Breast epithelium (tissue), 4 donors: ENCODE data around the gene ST6GALNAC3. TPM values are rescaled to one million over a fixed set of nuclear protein-coding genes. Genes with fewer than 3 reads are reported as not detected.

Source experiments
- DNase-seq, 2 donors: peaks; one replicate each; pipeline ENCODE4 v3.0.0-alpha.2; 2019; ENCODE audit warnings: low spot score in 2 of 2
- H3K27ac ChIP-seq, 2 donors: fragments of 200-600 bp; sonication (generic) in 1 of 2; one replicate each; pipeline ENCODE4 v1.5.1; 2016 to 2019; ENCODE audit warnings: mild to moderate bottlenecking in 1 of 2
- H3K27me3 ChIP-seq, 2 donors: fragments of 200-600 bp; sonication (generic) in 1 of 2; one replicate each; pipeline versions ENCODE4 v1.5.1 to v1.6.0; 2017 to 2019; ENCODE audit warnings: control low read depth in 1 of 2, mild to moderate bottlenecking in 1 of 2
- H3K36me3 ChIP-seq: fragments of 200-600 bp; one replicate; pipeline ENCODE4 v1.5.1; 2019
- H3K4me1 ChIP-seq, 2 donors: fragments of 200-600 bp; sonication (generic); one replicate each; pipeline ENCODE4 v1.5.1; 2016 to 2019; ENCODE audit warnings: control low read depth in 1 of 2
- H3K4me3 ChIP-seq, 3 donors: fragments of 200-600 bp; sonication (generic); 1 replicate in 2 of 3; 2 replicates in 1 of 3; pipeline ENCODE4 v1.5.1; 2016 to 2019; ENCODE audit warnings: mild to moderate bottlenecking in 3 of 3, moderate library complexity in 2 of 3
- H3K9me3 ChIP-seq, 2 donors: fragments of 200-600 bp; sonication (generic) in 1 of 2; one replicate each; pipeline ENCODE4 v1.5.1; 2016 to 2019; ENCODE audit warnings: control low read depth in 1 of 2
- POLR2A ChIP-seq: fragments of 450-650 bp; IDR thresholded peaks from one replicate; pipeline ENCODE4 v1.6.1; 2016; ENCODE audit warnings: antibody characterized with exemption, mild to moderate bottlenecking, moderate library complexity
- POLR2AphosphoS5 ChIP-seq, 3 donors: sonication (generic); formaldehyde crosslinking; IDR thresholded peaks; one replicate each; pipeline ENCODE4 v1.6.1; 2017; ENCODE audit warnings: antibody characterized with exemption in 3 of 3
- intact Hi-C: fragments of 100-400 bp; cut with DNase I; formaldehyde crosslinking; loops from one replicate; pipeline ENCODE4 v1.15.1; 2023; ENCODE audit warnings: low total_unique reads
- total RNA-seq, 3 donors: library from RNA; depleted of rRNA; stranded (reverse); fragments of >200 nt; gene quantifications; one replicate each; pipeline ENCODE4 v1.1.0, GENCODE V29; 2016
- TF ChIP-seq, protein P1 (sequence below), 3 donors: fragments of 450-650 bp; IDR thresholded peaks; one replicate each; pipeline ENCODE4 v1.5.1; 2016 to 2017; ENCODE audit warnings: antibody characterized with exemption in 3 of 3, mild to moderate bottlenecking in 3 of 3, moderate library complexity in 3 of 3

ST6GALNAC3 gene
- total RNA-seq, 3 donors from 2014 or later = 4.1 to 14.4 (median 8.5) TPM

- no peak for TF ChIP-seq POLR2A
- TF ChIP-seq, protein P1, sequence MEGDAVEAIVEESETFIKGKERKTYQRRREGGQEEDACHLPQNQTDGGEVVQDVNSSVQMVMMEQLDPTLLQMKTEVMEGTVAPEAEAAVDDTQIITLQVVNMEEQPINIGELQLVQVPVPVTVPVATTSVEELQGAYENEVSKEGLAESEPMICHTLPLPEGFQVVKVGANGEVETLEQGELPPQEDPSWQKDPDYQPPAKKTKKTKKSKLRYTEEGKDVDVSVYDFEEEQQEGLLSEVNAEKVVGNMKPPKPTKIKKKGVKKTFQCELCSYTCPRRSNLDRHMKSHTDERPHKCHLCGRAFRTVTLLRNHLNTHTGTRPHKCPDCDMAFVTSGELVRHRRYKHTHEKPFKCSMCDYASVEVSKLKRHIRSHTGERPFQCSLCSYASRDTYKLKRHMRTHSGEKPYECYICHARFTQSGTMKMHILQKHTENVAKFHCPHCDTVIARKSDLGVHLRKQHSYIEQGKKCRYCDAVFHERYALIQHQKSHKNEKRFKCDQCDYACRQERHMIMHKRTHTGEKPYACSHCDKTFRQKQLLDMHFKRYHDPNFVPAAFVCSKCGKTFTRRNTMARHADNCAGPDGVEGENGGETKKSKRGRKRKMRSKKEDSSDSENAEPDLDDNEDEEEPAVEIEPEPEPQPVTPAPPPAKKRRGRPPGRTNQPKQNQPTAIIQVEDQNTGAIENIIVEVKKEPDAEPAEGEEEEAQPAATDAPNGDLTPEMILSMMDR (IDR thresholded peaks at IDR 0.05) = no peak
- no peak for TF ChIP-seq POLR2AphosphoS5 (IDR thresholded peaks at IDR 0.05)
- H3K27me3 ChIP-seq = no peaks in the 10 kb centered on the region
- DNase-seq = no peak
These were observed 320.5 kb downstream of the ST6GALNAC3 start for GRCh38 chr1:76395059-76395458.

GRCh38 chr1:76402128-76402527 is 327.6 kb downstream of the ST6GALNAC3 start:
- no peak overlapping the region for H3K4me3 ChIP-seq
- DNase-seq = no peak
- no peaks in the 10 kb centered on the region for H3K27me3 ChIP-seq
- H3K36me3 ChIP-seq = no peaks in the 10 kb centered on the region
- no peak overlapping the region for H3K27ac ChIP-seq
- intact Hi-C loops = no loop called here
- no peaks in the 10 kb centered on the region for H3K4me1 ChIP-seq
- no peak for TF ChIP-seq POLR2AphosphoS5 (IDR thresholded peaks at IDR 0.05)
- TF ChIP-seq, protein P1 (IDR thresholded peaks at IDR 0.05) = no peak
- TF ChIP-seq POLR2A = no peak
- no peaks in the 10 kb centered on the region for H3K9me3 ChIP-seq

More at GRCh38 chr1:76395059-76395458, 320.5 kb downstream of the ST6GALNAC3 start:
- H3K4me3 ChIP-seq = no peak overlapping the region
- no peaks in the 10 kb centered on the region for H3K9me3 ChIP-seq
- intact Hi-C loops = no loop called here
- H3K36me3 ChIP-seq = no peaks in the 10 kb centered on the region
- H3K4me1 ChIP-seq = no peaks in the 10 kb centered on the region
- no peak overlapping the region for H3K27ac ChIP-seq

DNA sequence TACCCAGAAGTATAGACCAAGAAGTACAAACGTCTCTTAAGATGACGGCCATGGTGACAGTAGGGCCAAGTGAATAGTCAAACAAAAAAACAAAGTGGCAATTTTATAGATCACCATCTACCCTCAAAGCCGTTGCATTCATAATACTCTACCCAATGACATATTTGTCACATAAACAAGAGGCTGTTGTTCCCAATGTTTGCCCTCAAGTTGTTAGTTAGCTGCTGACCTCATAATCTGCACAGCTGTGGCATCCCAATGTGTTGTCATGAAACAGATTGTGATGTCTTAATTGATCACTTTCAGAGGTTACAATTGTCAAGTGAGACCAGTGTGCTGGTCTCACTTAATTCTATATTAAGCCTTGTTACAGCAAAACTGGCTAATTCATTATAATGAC is 333.8 kb downstream of the ST6GALNAC3 start:
- Histone ChIP-seq H3K4me3 (no peak overlapping the region), H3K9me3 (no peaks in the 10 kb centered on the region), H3K27me3 (no peaks in the 10 kb centered on the region), H3K4me1 (no peaks in the 10 kb centered on the region), H3K36me3 (no peaks in the 10 kb centered on the region), H3K27ac (no peak overlapping the region)
- no peak for DNase-seq
- TF ChIP-seq POLR2AphosphoS5 (IDR thresholded peaks at IDR 0.05) (no peak), POLR2A (no peak)
- TF ChIP-seq, protein P1 (IDR thresholded peaks at IDR 0.05) = no peak
- intact Hi-C loops = no loop called here

DNA sequence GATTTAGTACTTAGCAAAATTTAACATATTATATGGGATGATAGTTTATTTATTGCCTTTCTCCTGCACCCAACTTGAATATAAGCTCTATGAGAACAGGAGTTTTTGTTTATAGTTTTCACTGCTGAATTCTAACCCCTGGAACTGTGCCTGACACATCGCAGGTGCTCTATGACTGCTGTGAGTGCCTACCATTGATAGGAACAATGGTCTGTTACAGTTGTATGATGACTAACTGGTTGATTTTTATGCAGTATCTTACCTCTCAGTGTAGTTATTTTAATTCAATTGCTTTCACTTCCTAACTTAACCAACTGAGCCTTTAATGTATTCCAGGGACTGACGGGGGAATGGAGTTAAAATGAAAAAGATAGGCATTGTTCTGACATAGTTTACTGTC is 336.0 kb downstream of the ST6GALNAC3 start:
- intact Hi-C loops = no loop called here
- no peaks in the 10 kb centered on the region for H3K9me3 ChIP-seq
- no peak overlapping the region for H3K27ac ChIP-seq
- H3K36me3 ChIP-seq = no peaks in the 10 kb centered on the region
- DNase-seq = no peak
- no peak overlapping the region for H3K4me3 ChIP-seq
- no peaks in the 10 kb centered on the region for H3K27me3 ChIP-seq
- no peaks in the 10 kb centered on the region for H3K4me1 ChIP-seq
- TF ChIP-seq, protein P1 (IDR thresholded peaks at IDR 0.05) = no peak
- TF ChIP-seq POLR2AphosphoS5 (IDR thresholded peaks at IDR 0.05) (no peak), POLR2A (no peak)

DNA sequence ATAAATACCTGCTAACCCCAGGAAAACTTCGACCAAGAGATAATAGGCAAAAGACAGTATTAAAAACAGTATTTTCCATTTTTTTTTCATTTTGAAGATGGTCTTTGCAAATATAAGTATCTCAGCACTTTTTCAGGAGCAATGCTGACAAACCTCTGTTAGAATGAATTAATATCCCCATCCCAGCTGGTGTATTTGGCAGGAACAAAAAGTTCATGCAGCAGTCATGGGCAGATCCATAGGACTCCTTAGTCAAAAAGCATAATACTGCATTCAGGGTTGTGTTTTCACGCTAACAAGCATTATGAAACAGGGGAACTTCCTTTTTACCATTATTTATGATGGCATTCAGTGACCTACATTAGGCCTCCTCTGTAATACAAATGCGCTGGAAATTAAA is 344.0 kb downstream of the ST6GALNAC3 start:
- H3K4me3 ChIP-seq = no peak overlapping the region
- TF ChIP-seq POLR2A = no peak
- TF ChIP-seq POLR2AphosphoS5 (IDR thresholded peaks at IDR 0.05) = no peak
- H3K4me1 ChIP-seq = no peaks in the 10 kb centered on the region
- no peaks in the 10 kb centered on the region for H3K36me3 ChIP-seq
- DNase-seq = no peak
- no peaks in the 10 kb centered on the region for H3K27me3 ChIP-seq
- intact Hi-C loops = no loop called here
- no peaks in the 10 kb centered on the region for H3K9me3 ChIP-seq
- no peak overlapping the region for H3K27ac ChIP-seq

GRCh38 chr1:76419603-76420002 is 345.1 kb downstream of the ST6GALNAC3 start:
- no peaks in the 10 kb centered on the region for H3K4me1 ChIP-seq
- intact Hi-C loops = no loop called here
- no peaks in the 10 kb centered on the region for H3K36me3 ChIP-seq
- no peak overlapping the region for H3K27ac ChIP-seq
- no peak overlapping the region for H3K4me3 ChIP-seq
- H3K27me3 ChIP-seq = no peaks in the 10 kb centered on the region
- DNase-seq = no peak
- no peaks in the 10 kb centered on the region for H3K9me3 ChIP-seq
- no peak for TF ChIP-seq POLR2A
- TF ChIP-seq, protein P1 (IDR thresholded peaks at IDR 0.05) = no peak
- no peak for TF ChIP-seq POLR2AphosphoS5 (IDR thresholded peaks at IDR 0.05)
